ENCODE measurements around the gene FBP1.
"Not testable (repeated sequence)": the region's sequence is repeated elsewhere in the genome, so short reads cannot be mapped to it uniquely, and the experiment has no call there.

Gene FBP1

DNA sequence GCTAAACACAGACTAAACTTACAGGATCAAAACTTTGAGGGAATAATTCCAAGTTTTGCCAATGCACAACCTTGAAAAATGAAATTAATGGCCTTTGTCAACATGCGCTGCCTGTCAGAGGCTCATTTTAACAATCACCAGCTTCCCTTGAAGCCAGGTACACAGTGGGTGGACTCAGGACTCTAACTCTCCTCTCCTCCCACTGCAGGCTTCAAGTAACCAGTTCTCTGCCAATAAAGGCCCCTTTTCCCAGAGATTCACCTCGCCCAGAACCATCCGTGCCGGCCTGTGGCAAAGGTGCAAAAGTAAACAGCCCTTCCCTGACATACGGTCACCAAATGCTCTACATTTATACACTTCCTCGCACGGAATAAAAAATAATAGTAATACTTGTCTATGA, 27.2 kb downstream of the FBP1 start:
- DNase-seq, result no peak

- DNase-seq, result peak; percentile 6
These were observed 27.7 kb downstream of the FBP1 start for GRCh38 chr9:94611638-94612068.

DNA sequence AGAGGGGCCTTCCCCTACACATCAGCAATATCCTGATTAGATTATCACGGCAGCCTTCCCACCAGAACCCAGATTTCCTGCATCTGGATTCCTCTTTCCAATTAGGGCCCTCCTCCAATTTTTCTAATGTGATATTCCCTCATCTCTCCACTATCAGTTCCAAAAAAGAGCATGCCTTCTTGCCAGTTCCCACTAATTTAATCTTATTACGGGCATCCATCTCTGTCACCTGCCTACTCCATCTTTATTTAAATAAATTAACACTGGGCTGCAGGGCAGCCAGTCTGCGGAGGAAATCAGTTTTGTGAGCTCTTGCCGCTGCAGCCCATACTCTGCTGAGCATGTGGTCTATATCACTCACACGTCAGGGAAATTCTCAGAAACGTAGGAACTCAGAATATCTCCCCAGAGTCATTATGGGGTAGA, 29.1 kb downstream of the FBP1 start:
- DNase-seq, result no peak

DNA sequence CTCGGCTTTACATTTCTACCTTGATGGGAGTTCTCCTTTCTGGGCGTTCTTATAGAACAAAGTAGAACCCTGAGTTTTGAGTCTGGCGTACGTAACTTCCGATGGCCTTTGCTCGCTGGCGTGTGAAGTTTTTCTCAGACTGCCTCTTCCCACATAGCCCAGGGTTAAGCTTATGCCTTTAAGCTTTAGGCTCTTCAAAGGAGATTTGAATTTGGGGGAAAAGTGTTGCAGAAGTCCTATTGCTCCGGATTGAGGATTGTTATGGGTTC, 32.0 kb downstream of the FBP1 start:
- no peak for DNase-seq

DNA sequence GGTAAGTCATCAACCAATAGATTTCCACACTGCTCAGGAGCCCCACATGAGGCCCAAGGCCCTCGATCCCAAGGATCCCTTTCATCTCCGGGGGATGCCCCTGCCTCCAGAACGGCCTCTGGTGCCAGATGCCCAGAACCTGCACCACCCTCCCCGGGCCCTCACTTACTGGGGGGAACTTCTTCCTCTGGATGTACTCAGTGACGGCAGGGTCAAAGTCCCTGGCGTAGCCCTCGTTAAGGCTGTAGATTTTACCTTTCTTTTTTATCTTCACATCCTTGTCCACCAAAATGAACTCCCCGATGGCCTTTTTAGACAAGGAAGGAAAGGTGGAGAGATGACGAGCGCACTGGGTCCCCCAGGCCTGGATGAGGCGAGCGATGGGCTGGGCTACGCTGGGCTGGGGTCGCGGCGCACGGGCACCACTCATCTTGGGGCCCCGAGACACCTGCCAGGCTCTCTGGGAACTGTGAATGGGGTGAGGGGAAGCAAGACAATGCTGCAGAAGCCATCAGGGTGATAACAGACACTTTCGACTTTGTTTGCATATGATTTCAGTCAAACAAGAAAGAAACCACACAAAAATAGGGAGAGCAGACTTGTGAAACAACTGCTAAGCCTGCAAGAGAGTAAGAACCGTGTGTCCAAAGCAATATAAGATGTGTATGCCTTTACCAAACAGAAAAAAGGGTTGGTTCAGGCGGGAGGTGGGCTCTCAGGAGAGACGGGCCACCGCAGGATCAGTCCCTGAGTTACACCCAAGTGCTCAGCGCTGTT, 32.5 kb downstream of the FBP1 start:
- no peak for DNase-seq

- peak; percentile 82 for DNase-seq
These were observed 35.8 kb downstream of the FBP1 start for GRCh38 chr9:94603259-94604160.

DNA sequence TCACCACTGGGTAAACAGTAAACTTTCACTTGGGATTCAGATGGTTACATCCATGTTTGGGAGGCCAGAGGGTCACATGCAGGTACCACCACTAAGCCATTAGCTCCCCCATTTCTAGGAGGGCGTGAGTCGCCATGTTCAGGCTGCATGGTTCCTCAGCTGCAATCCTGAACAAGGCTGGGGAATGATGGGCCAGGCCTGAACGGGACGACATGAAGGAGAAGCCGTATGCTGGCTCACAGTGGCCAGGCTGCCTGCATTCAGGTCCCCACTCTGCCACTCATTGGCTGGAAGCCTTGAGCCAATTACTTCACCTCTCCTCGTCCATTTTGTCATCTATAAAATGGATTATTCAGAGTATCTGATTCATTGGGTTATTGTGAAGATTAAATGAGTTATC, 36.7 kb downstream of the FBP1 start:
- DNase-seq, result no peak

GRCh38 chr9:94600715-94601114, 38.6 kb downstream of the FBP1 start:
- no peak for DNase-seq

DNA sequence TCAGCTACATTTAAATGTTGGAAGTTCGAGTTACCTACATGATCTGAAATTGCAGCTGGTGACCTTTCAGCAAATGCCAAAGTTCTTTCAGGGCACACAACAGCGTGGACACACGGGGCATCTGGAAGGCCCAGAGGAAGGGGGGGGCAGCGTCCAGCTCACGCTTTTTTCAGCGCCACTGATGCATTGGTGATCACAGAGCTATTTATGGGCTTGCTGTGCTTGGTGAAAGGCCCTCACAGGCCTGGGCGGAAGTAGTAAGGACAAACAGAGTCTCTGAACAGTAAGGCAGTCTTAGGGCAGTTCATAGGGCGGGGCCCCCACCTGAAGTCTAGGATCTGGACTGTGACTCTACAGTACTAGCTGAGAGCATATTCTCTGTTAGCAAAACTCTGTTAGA, 39.1 kb downstream of the FBP1 start:
- no peak for DNase-seq

GRCh38 chr9:94599102-94599501, 40.2 kb downstream of the FBP1 start:
- no peak for DNase-seq

DNA sequence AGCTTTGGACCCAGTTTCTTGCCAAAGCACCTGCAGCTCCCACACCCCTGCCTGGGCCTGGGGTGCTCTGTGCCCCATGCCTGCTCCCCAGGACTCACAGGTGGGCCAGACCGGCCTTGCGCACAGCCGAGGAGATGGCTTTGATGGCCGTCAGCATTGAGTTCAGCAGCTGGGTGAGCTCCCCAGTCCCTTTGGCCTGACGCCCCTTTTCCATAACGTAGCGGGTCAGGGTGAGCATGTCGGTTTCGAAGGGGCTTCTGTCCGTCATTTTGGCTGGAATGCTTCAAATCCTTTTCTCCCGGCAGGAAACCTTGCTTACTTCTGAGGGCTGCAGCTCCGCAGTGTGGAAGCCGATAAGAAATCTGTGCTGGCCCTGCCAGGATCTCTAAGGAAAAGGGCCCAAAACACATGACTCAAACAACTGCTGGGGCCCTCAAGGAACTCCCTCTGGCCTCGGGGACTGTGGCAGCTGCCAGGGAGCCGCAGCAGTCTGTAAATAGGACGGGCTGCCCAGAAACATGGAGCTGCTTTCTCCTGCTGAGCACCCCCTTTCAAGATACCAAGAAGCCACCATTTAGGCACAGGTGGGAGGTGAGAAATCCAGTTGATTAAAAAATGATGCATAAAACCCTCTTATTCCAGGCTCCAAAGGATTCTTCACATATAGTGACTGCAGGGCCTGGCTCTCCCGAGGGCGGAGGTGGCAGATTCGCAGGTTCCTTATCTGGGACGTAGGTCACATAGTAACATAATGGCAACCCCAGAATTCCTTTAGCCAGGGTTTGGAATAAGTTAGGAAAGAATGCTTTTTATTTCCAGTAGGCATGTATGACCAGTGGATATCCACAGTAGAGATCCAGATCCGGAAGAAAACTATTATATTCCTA, 45.6 kb downstream of the FBP1 start, which contains the start of gene FBP2:
FBP2 (minus strand) TSS at position 366 of the 887 bp plus-strand sequence; CDS start at position 268, 98 bp downstream.
- no peak for DNase-seq

DNA sequence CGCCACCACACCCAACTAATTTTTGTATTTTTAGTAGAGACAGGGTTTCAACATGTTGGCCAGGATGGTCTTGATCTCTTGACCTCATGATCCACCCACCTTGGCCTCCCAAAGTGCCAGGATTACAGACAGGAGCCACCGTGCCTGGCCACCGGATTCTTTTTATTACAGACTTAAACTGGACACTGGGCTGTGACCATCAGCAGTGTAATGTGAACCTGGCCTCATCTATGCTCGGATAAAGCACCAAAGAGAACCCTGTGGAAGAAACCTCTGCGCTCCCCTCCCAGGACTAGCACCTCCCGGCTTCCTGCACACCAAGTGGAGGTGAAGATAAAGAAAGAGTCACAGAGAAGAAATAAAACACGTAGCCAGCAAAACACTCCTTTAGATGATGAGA, 46.6 kb downstream of the FBP1 start:
- DNase-seq, result not testable (repeated sequence)

DNA sequence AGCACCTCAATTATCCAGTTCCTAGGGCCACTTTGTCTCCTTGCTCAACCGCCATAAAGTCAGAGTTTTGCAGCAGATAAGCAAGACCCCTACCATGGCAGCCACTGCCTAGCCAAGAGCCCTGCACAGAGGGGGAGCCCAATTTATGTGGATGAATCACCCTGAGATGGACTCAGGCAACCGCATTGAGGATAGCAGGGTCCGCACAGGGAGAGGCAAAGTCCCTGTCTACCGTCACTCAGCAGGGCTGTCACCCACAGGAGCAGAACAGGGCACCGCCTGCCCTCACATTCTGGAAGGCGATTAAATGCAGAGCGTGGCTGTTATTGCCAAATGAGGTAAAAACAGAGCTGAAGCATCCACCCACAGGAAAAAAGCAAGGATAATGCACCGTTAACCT, 47.4 kb downstream of the FBP1 start:
- DNase-seq, result no peak

- not testable (repeated sequence) for DNase-seq
These were observed 48.2 kb downstream of the FBP1 start for GRCh38 chr9:94591046-94591545.

DNA sequence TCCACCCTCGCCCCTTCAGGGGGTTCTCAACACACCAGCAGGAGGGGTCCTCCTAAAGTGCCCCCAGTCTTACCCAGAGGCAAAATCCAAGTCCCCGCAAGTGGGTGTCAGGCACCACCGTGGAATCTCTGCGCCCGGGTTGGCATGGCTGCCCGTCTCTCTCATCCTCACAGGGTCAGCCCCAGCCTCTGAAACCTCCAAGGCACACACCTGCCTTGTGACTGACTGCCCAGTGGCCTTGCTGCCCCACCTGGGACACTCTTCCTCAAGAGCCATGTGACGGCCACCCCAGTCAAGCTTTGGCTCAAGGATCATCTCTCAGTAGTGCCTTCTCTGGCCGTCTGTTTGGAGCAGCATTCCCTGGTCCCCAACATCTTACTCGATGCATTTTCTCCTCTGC, 50.6 kb downstream of the FBP1 start:
- no peak for DNase-seq

GRCh38 chr9:94586814-94587213, 52.5 kb downstream of the FBP1 start:
- no peak for DNase-seq

DNA sequence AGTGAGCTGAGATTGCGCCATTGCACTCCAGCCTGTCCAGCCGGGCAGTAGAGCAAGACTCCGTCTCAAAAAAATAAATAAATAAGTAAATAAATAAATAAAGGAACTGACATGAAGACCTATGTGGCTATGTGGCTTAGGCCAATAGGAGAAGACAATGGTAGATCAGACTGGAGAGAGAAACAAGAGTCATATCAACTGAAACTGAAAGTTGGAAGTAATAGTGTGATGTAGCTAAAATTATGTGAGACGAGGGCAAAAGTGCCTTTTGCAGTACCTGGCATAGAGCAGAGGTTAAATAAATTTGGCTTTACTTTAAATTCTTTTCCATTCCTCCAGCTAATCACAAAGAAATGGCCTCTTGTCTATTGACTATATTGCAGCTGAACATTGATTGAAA, 53.0 kb downstream of the FBP1 start:
- no peak for DNase-seq

- DNase-seq, result peak; percentile 25
These were observed 54.8 kb downstream of the FBP1 start for GRCh38 chr9:94584555-94584954.

DNA sequence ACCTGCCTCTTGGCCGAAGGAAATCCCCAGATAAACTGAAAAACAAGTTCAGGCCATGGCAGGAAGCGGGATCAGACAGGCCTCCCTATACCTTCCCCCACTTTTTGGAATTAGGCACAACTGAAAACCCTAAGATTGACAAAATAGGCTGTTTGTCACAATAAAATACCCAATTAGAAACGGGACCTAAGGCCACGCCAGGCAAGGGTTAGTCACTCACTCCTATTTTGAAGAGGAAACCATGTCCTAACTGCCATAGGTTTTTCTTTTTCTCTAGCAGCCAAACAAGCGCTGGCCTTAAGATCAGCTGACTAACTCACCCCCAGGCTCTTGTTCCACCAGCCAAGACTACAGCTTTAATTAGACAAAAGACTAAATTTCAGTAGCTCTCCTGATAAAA, 57.6 kb downstream of the FBP1 start:
- no peak for DNase-seq

- no peak for DNase-seq
These were observed 61.7 kb downstream of the FBP1 start for GRCh38 chr9:94577571-94577970.

GRCh38 chr9:94577036-94577435, 62.3 kb downstream of the FBP1 start:
- DNase-seq, result no peak

DNA sequence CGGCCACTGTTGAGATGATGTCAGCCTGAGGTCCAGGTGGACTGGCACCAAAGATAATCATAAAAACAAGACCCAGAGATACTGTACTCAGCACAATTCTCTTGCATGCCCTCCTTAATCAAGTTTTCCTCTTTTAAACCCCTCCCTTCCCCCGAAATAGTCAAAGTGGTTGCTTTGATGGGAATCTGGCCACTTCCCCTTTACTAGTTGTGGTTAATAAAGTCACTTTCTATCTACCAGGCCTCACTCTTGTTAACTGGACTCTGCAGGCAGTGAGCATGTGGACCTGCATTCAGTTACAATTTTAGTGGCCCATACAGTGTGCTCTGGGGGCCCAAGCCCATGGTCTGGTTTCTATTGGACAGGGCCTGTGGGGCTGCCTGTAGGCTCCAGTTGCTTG, 63.2 kb downstream of the FBP1 start:
- peak; percentile 63 for DNase-seq
